HEK293 (cell line): Measurements from ENCODE around the gene CHRM2.

Experiments
- CTCF ChIA-PET: fragments of 350-600 bp; formaldehyde crosslinking; extraction: SDS; loops from one replicate; lab custom pipeline; 2021; ENCODE audit warnings: antibody characterized with exemption; lab: Yijun Ruan, JAX
- POLR2A ChIA-PET: fragments of 300-600 bp; formaldehyde crosslinking; extraction: SDS; loops from one replicate; lab custom pipeline; 2020; ENCODE audit warnings: antibody characterized with exemption, inconsistent platforms; lab: Yijun Ruan, JAX
- H3K27ac ChIP-seq: fragments of 200-500 bp; sonication (Bioruptor generic); 2 replicates; pipeline ENCODE4 v1.5.1; 2014; ENCODE audit warnings: low read depth, low read length, control low read depth, inconsistent platforms; ENCODE audit errors: extremely low read depth
- H3K36me3 ChIP-seq, 2 experiments: fragments of 200-500 bp in 1 of 2; sonication (Bioruptor generic) in 1 of 2; 1 replicate in 1 of 2; 2 replicates in 1 of 2; pipeline ENCODE4 v1.5.1; 2014 to 2017; ENCODE audit warnings: inconsistent platforms in 2 of 2, low read length in 2 of 2; ENCODE audit not compliant: control insufficient read depth in 2 of 2, insufficient read depth in 1 of 2
- H3K4me1 ChIP-seq: fragments of 200-500 bp; sonication (Bioruptor generic); 2 replicates; pipeline ENCODE4 v1.5.1; 2014; ENCODE audit warnings: mild to moderate bottlenecking, low read length, inconsistent platforms; ENCODE audit not compliant: control insufficient read depth, insufficient read depth
- H3K4me3 ChIP-seq: 2 replicates; pipeline ENCODE4 v1.5.1; 2011; ENCODE audit warnings: low read depth, mild to moderate bottlenecking, control low read depth, low read length, moderate library complexity
- H3K9me3 ChIP-seq: fragments of 200-500 bp; sonication (Bioruptor generic); 2 replicates; pipeline ENCODE4 v1.5.1; 2014; ENCODE audit warnings: low read depth, low read length, inconsistent platforms; ENCODE audit not compliant: control insufficient read depth, insufficient read depth
- GLIS1 ChIP-seq: fragments of 450-650 bp; formaldehyde crosslinking; IDR thresholded peaks from 2 replicates; pipeline ENCODE4 v1.5.1; 2016; ENCODE audit warnings: missing biosample characterization, missing genetic modification characterization
- GLIS2 ChIP-seq: fragments of 450-650 bp; formaldehyde crosslinking; IDR thresholded peaks from 2 replicates; pipeline ENCODE4 v1.5.1; 2016; ENCODE audit warnings: missing biosample characterization, missing genetic modification characterization
- HOXA7 ChIP-seq: sonication (generic); formaldehyde crosslinking; IDR thresholded peaks from 2 replicates; pipeline ENCODE4 v1.8.1; 2022; ENCODE audit warnings: missing genetic modification reagents, borderline replicate concordance
- REPIN1 ChIP-seq: fragments of 450-650 bp; formaldehyde crosslinking; IDR thresholded peaks from 2 replicates; pipeline ENCODE4 v1.5.1; 2017; ENCODE audit warnings: missing biosample characterization, missing genetic modification characterization, low read depth
- ZEB2 ChIP-seq: fragments of 450-650 bp; formaldehyde crosslinking; IDR thresholded peaks from 2 replicates; pipeline ENCODE4 v1.5.1; 2016; ENCODE audit warnings: missing biosample characterization, missing genetic modification characterization
- ZNF112 ChIP-seq: fragments of 450-650 bp; formaldehyde crosslinking; IDR thresholded peaks from 2 replicates; pipeline ENCODE4 v1.5.0; 2017; ENCODE audit warnings: missing biosample characterization, missing genetic modification characterization
- ZNF202 ChIP-seq: fragments of 450-650 bp; formaldehyde crosslinking; IDR thresholded peaks from 2 replicates; pipeline ENCODE4 v1.5.1; 2016; ENCODE audit warnings: missing biosample characterization, missing genetic modification characterization, borderline replicate concordance
- ZNF24 ChIP-seq: fragments of 450-650 bp; formaldehyde crosslinking; IDR thresholded peaks from 2 replicates; pipeline ENCODE4 v1.5.1; 2016; ENCODE audit warnings: missing biosample characterization, missing genetic modification characterization
- ZNF274 ChIP-seq, 2 experiments: fragments of 200-500 bp in 1 of 2; fragments of 450-650 bp in 1 of 2; sonication (Bioruptor generic) in 1 of 2; formaldehyde crosslinking in 1 of 2; IDR thresholded peaks; 2 replicates each; pipeline versions ENCODE4 v1.5.1 to v1.6.1; 2014 to 2016; ENCODE audit warnings: borderline replicate concordance in 1 of 2, inconsistent platforms in 1 of 2, low read length in 1 of 2, missing biosample characterization in 1 of 2, missing genetic modification characterization in 1 of 2
- ZNF350 ChIP-seq: fragments of 450-650 bp; formaldehyde crosslinking; IDR thresholded peaks from 2 replicates; pipeline ENCODE4 v1.5.0; 2017; ENCODE audit warnings: missing biosample characterization, mild to moderate bottlenecking, missing genetic modification characterization
- ZNF521 ChIP-seq: fragments of 450-650 bp; formaldehyde crosslinking; IDR thresholded peaks from 2 replicates; pipeline ENCODE4 v1.5.1; 2017; ENCODE audit warnings: missing biosample characterization, mild to moderate bottlenecking, missing genetic modification characterization
- ZNF600 ChIP-seq: fragments of 450-650 bp; formaldehyde crosslinking; IDR thresholded peaks from 2 replicates; pipeline ENCODE4 v1.5.1; 2016; ENCODE audit warnings: missing biosample characterization, missing genetic modification characterization
- ZNF624 ChIP-seq: fragments of 450-650 bp; formaldehyde crosslinking; IDR thresholded peaks from 2 replicates; pipeline ENCODE4 v1.5.1; 2017; ENCODE audit warnings: missing biosample characterization, missing genetic modification characterization
- ZNF843 ChIP-seq: fragments of 450-650 bp; formaldehyde crosslinking; IDR thresholded peaks from 2 replicates; pipeline ENCODE4 v1.5.1; 2016; ENCODE audit warnings: missing biosample characterization, missing genetic modification characterization
- TF ChIP-seq, protein P1 (sequence below): fragments of 450-650 bp; formaldehyde crosslinking; IDR thresholded peaks from 2 replicates; pipeline ENCODE4 v1.5.1; 2016; ENCODE audit warnings: missing biosample characterization, missing genetic modification characterization
- TF ChIP-seq, protein P2 (sequence below): fragments of 450-650 bp; formaldehyde crosslinking; IDR thresholded peaks from 2 replicates; pipeline ENCODE4 v1.5.1; 2016; ENCODE audit warnings: missing biosample characterization, missing genetic modification characterization

CHRM2 gene

DNA sequence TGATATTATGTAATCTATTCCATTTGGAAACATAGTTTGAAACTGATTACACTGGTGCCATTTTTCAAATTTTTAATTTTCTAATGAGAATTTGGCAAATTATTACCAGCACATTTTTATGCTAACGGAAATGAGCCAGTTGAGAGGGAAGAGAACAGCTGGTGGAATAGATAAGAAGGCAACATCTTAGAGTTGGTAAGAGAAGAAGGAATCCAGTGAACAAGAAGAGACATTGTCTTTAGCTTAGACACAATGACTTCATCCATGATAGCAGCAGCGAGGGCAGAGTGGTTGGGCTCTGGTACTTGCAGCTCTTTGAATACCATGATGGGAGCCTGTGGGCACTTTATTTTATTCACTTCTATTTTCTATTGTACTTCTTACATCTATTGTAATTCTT is 89.6 kb downstream of the CHRM2 start:
- Histone ChIP-seq H3K27ac (no peak overlapping the region), H3K4me1 (no peaks in the 10 kb centered on the region), H3K36me3 (no peaks in the 10 kb centered on the region), H3K4me3 (no peak overlapping the region), H3K9me3 (no peaks in the 10 kb centered on the region)
- TF ChIP-seq, protein P1, sequence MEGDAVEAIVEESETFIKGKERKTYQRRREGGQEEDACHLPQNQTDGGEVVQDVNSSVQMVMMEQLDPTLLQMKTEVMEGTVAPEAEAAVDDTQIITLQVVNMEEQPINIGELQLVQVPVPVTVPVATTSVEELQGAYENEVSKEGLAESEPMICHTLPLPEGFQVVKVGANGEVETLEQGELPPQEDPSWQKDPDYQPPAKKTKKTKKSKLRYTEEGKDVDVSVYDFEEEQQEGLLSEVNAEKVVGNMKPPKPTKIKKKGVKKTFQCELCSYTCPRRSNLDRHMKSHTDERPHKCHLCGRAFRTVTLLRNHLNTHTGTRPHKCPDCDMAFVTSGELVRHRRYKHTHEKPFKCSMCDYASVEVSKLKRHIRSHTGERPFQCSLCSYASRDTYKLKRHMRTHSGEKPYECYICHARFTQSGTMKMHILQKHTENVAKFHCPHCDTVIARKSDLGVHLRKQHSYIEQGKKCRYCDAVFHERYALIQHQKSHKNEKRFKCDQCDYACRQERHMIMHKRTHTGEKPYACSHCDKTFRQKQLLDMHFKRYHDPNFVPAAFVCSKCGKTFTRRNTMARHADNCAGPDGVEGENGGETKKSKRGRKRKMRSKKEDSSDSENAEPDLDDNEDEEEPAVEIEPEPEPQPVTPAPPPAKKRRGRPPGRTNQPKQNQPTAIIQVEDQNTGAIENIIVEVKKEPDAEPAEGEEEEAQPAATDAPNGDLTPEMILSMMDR, result no peak
- no peak for TF ChIP-seq ZEB2
- CTCF ChIA-PET, result no interaction called here
- POLR2A ChIA-PET, result no interaction called here

DNA sequence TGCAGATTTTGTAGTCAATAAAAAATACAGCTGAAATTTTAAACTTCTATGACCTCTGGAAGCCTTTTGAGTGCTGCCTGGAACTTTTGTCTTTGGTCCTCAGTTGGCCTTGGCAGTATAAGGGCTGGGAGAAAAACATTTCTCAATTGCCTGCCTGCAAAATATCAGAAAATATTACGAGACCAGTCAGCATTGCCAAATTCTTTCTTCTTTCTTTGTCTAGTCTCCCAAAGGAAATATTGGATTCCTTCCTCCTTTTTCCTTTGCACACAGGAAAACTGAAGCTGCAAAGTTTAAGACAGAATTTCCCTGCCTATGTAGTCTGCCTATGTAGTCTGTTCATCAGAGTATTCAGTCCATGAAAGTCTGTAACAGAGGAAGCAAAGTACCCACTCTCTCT is 95.9 kb downstream of the CHRM2 start:
- H3K27ac ChIP-seq, result no peak overlapping the region

DNA sequence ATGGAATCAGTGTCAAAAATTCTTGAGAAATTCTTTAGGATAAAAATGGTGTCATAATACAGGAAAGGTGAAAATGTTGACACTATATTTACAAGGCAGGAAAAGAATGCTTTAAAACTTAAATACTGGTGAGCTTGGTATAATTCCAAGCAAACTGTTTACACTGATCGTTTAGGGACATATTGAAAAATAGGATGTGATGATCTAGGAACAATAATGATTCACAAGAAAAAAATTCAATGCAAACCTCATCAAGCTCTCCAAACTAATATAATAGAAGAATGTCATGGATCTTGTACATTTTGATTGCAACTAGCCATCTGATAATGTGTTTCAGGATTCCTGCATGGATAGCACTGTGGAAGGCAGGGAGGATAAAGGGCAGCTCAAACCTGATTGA is 98.4 kb downstream of the CHRM2 start:
- Histone ChIP-seq H3K27ac (no peak overlapping the region), H3K4me1 (no peaks in the 10 kb centered on the region), H3K4me3 (no peak overlapping the region), H3K9me3 (no peaks in the 10 kb centered on the region), H3K36me3 (no peaks in the 10 kb centered on the region)
- no peak for TF ChIP-seq ZNF624 (tag by site-specific recombination)
- TF ChIP-seq ZNF350 (tag by site-specific recombination), result no peak
- no peak for TF ChIP-seq ZNF24 (tag by site-specific recombination)
- TF ChIP-seq ZNF274 (IDR thresholded peaks at IDR 0.05; ENCODE audit: low read length), result no peak
- TF ChIP-seq ZNF274 (tag by site-specific recombination; IDR thresholded peaks at IDR 0.05; ENCODE audit: borderline replicate concordance), result no peak
- no peak for TF ChIP-seq ZNF112
- TF ChIP-seq ZNF202 (tag by site-specific recombination), result no peak
- TF ChIP-seq GLIS1, result no peak
- no peak for TF ChIP-seq ZNF843
- ChIA-PET CTCF (interaction anchor here (0.6 kb wide), 1 partner anchor 834 kb away, joined by 5 read pairs; no protein-coding TSS in a partner anchor), POLR2A (no interaction called here)

More for the DNA sequence above, 95.9 kb downstream of the CHRM2 start:
- POLR2A ChIA-PET, result no interaction called here
- Histone ChIP-seq H3K4me1 (no peaks in the 10 kb centered on the region), H3K4me3 (no peak overlapping the region), H3K9me3 (no peaks in the 10 kb centered on the region), H3K36me3 (no peaks in the 10 kb centered on the region)
- CTCF ChIA-PET, result no interaction called here
- TF ChIP-seq, protein P2, sequence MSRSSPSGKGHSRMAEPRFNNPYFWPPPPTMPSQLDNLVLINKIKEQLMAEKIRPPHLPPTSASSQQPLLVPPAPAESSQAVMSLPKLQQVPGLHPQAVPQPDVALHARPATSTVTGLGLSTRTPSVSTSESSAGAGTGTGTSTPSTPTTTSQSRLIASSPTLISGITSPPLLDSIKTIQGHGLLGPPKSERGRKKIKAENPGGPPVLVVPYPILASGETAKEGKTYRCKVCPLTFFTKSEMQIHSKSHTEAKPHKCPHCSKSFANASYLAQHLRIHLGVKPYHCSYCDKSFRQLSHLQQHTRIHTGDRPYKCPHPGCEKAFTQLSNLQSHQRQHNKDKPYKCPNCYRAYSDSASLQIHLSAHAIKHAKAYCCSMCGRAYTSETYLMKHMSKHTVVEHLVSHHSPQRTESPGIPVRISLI (tag by site-specific recombination), result no peak
- no peak for TF ChIP-seq HOXA7 (CRISPR knock-in tag)
- no peak for TF ChIP-seq GLIS2 (tag by site-specific recombination)
- no peak for TF ChIP-seq ZNF521 (tag by site-specific recombination)
- no peak for TF ChIP-seq ZNF600 (tag by site-specific recombination)

DNA sequence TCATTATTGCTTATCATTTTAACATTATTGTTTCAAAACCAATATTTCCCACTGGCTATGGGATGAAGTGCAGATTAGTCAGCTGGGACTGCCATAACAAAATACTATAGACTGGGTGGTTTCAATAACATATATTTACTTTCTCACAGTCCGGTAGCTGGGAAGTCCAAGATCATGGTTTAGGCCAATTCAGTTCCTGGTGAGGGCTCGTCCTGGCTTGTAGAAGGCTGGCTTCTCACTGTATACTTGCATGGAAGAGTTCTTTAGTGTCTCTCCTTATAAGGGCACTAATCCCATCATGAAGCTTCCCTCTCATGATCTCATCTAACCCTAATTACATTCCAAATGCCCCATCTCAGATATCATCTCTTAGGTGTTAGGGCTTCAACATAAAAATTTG is 101.3 kb downstream of the CHRM2 start:
- no peak for TF ChIP-seq REPIN1
- Histone ChIP-seq H3K27ac (no peak overlapping the region), H3K36me3 (no peaks in the 10 kb centered on the region), H3K4me1 (no peaks in the 10 kb centered on the region), H3K4me3 (no peak overlapping the region), H3K9me3 (no peaks in the 10 kb centered on the region)
- POLR2A ChIA-PET, result no interaction called here
- CTCF ChIA-PET, result no interaction called here
